SK-N-MC (cell line): ENCODE data around the gene PIK3R2.

Experiments used
- EZH2 ChIP-seq: fragments of 200-600 bp; sonication (generic); IDR thresholded peaks from one replicate; pipeline ENCODE4 v1.6.1; 2017; ENCODE audit warnings: antibody characterized with exemption
- POLR2AphosphoS5 ChIP-seq: IDR thresholded peaks from 2 replicates; pipeline ENCODE4 v1.6.1; 2012; ENCODE audit warnings: mild to moderate bottlenecking, low read depth, low read length, borderline replicate concordance

GRCh38 chr19:18119013-18119716 lies 33.8 kb upstream of the PIK3R2 start:
- TF ChIP-seq POLR2AphosphoS5 (no peak), EZH2 (no peak)
